Measurements from ENCODE around the gene GPRC5B. TPM values are rescaled to one million over a fixed set of nuclear protein-coding genes. Genes with fewer than 3 reads are reported as not detected.

GPRC5B gene
- total RNA-seq, 3 donors from 2014 or later (not counting 1 experiment from before 2014, with no cell fraction given): not detected

DNA sequence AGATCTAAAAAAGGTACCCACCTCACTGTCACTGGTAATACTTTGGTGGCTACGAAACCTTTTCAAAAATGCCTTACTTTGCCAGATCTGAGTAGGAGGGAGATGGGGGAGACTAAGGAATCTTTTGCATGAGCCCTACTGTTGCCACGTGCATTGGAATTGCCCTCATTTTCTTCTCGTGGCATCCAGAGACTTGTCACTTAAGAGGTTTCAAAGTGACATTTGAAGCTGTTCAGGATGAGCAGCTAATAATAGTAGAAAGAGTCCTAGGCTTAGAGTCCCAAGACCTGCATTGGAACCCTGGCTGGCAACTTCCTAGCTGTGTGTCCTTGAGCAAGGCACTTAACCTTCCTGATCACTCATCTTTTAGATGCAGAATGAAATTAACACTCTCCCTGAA lies 43.5 kb downstream of the GPRC5B start:
- no peak overlapping the region for H3K27ac Mint-ChIP-seq
- TF ChIP-seq, protein P1, sequence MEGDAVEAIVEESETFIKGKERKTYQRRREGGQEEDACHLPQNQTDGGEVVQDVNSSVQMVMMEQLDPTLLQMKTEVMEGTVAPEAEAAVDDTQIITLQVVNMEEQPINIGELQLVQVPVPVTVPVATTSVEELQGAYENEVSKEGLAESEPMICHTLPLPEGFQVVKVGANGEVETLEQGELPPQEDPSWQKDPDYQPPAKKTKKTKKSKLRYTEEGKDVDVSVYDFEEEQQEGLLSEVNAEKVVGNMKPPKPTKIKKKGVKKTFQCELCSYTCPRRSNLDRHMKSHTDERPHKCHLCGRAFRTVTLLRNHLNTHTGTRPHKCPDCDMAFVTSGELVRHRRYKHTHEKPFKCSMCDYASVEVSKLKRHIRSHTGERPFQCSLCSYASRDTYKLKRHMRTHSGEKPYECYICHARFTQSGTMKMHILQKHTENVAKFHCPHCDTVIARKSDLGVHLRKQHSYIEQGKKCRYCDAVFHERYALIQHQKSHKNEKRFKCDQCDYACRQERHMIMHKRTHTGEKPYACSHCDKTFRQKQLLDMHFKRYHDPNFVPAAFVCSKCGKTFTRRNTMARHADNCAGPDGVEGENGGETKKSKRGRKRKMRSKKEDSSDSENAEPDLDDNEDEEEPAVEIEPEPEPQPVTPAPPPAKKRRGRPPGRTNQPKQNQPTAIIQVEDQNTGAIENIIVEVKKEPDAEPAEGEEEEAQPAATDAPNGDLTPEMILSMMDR (IDR thresholded peaks at IDR 0.05): no peak
- no peak overlapping the region for H3K4me3 Mint-ChIP-seq
- intact Hi-C loops (cut with micrococcal nuclease): no loop called here
- 87% methylated on average over 3 of the region's 3 CpGs for WGBS (ENCODE audit: insufficient coverage)
- no peaks in the 10 kb centered on the region for H3K36me3 Mint-ChIP-seq
- Histone ChIP-seq H3K4me3 (ENCODE audit: low read length) (no peak overlapping the region), H3K4me1 (ENCODE audit: control insufficient read depth, insufficient read depth, low read length) (no peaks in the 10 kb centered on the region), H3K36me3 (ENCODE audit: control insufficient read depth, insufficient read depth, low read length) (no peaks in the 10 kb centered on the region), H3K27me3 (ENCODE audit: control insufficient read depth, insufficient read depth, low read length) (no peaks in the 10 kb centered on the region), H3K9me3 (ENCODE audit: control insufficient read depth, insufficient read depth, low read length) (no peaks in the 10 kb centered on the region), H3K27ac (ENCODE audit: low read length) (no peak overlapping the region)
- peaks cover 2 to 6% of the 10 kb centered on the region in 2 donors for H3K27me3 Mint-ChIP-seq (ENCODE audit: low read depth in 2 of 2)
- H3K9me3 Mint-ChIP-seq: no peaks in the 10 kb centered on the region
- ATAC-seq (no peak), DNase-seq (no peak)
- H3K4me1 Mint-ChIP-seq: no peaks in the 10 kb centered on the region

DNA sequence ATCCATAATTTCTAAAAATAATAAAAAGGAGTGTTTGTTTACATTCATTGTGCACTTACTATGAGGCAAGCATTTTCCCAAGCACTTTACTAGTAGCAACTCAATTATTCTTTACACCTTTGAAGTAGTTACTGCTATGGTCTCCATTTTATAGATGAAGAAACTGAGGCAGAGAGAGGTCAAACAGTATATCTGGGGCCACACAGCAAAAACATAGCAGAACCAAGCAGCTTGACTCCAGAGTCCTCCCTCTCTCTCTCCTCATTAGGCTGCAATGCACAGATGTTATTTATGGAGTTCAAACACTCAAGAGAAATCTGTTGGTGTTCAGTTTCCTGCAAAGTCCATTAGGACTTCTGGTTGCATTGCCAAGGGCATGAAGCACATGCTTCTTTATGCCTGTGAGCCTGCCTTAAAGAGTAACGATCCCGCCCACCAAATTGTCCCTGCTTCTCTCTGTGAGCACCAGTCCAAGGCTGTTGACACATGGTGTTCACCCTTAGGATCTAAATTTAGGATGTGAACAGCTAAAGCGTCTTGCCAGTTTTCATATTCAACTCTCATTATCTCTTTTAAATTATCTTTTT lies 44.0 kb downstream of the GPRC5B start:
- intact Hi-C loops (cut with micrococcal nuclease): no loop called here
- H3K27me3 ChIP-seq (ENCODE audit: control insufficient read depth, insufficient read depth, low read length): no peaks in the 10 kb centered on the region
- no peak overlapping the region for H3K4me3 Mint-ChIP-seq
- no peaks in the 10 kb centered on the region for H3K4me1 Mint-ChIP-seq
- H3K36me3 Mint-ChIP-seq: no peaks in the 10 kb centered on the region
- no peak overlapping the region for H3K4me3 ChIP-seq (ENCODE audit: low read length)
- TF ChIP-seq, protein P1 (IDR thresholded peaks at IDR 0.05): no peak
- H3K27ac Mint-ChIP-seq: no peak overlapping the region
- no peaks in the 10 kb centered on the region for H3K4me1 ChIP-seq (ENCODE audit: control insufficient read depth, insufficient read depth, low read length)
- ATAC-seq (no peak), DNase-seq (no peak)
- H3K36me3 ChIP-seq (ENCODE audit: control insufficient read depth, insufficient read depth, low read length): no peaks in the 10 kb centered on the region
- peaks cover 0 to 6% of the 10 kb centered on the region in 2 donors for H3K27me3 Mint-ChIP-seq (ENCODE audit: low read depth in 2 of 2)
- H3K9me3 Mint-ChIP-seq: no peaks in the 10 kb centered on the region
- WGBS (ENCODE audit: insufficient coverage): 77% methylated on average over 2 of the region's 3 CpGs
- H3K9me3 ChIP-seq (ENCODE audit: control insufficient read depth, insufficient read depth, low read length): no peaks in the 10 kb centered on the region
- H3K27ac ChIP-seq (ENCODE audit: low read length): no peak overlapping the region

- no peaks in the 10 kb centered on the region for H3K9me3 ChIP-seq (ENCODE audit: control insufficient read depth, insufficient read depth, low read length)
- H3K4me1 ChIP-seq (ENCODE audit: control insufficient read depth, insufficient read depth, low read length): no peaks in the 10 kb centered on the region
- 89% methylated on average over 13 of the region's 13 CpGs for WGBS (ENCODE audit: insufficient coverage)
- no peak overlapping the region for H3K4me3 ChIP-seq (ENCODE audit: low read length)
- no peaks in the 10 kb centered on the region for H3K9me3 Mint-ChIP-seq
- TF ChIP-seq, protein P1 (IDR thresholded peaks at IDR 0.05): no peak
- DNase-seq (no peak), ATAC-seq (no peak)
- no peaks in the 10 kb centered on the region for H3K4me1 Mint-ChIP-seq
- intact Hi-C loops (cut with micrococcal nuclease): no loop called here
- no peaks in the 10 kb centered on the region for H3K27me3 Mint-ChIP-seq (ENCODE audit: low read depth in 2 of 2)
- H3K27ac ChIP-seq (ENCODE audit: low read length): no peak overlapping the region
- H3K36me3 Mint-ChIP-seq: no peaks in the 10 kb centered on the region
- no peaks in the 10 kb centered on the region for H3K36me3 ChIP-seq (ENCODE audit: control insufficient read depth, insufficient read depth, low read length)
- no peaks in the 10 kb centered on the region for H3K27me3 ChIP-seq (ENCODE audit: control insufficient read depth, insufficient read depth, low read length)
- H3K4me3 Mint-ChIP-seq: no peak overlapping the region
- H3K27ac Mint-ChIP-seq: no peak overlapping the region
Measured at GRCh38 chr16:19837984-19838707, 46.5 kb downstream of the GPRC5B start.

Measured in natural killer cell (primary cell).